H9 (cell line): ENCODE data around the gene SAG. TPM values are rescaled to one million over a fixed set of nuclear protein-coding genes. Genes with fewer than 3 reads are reported as not detected.

Experiments used
- DNase-seq: peaks from one replicate; pipeline ENCODE4 v3.0.0-alpha.2; 2017
- H2AFZ ChIP-seq: one replicate; pipeline ENCODE4 v1.6.1; 2013; ENCODE audit warnings: mild to moderate bottlenecking, low read length, control low read depth, moderate library complexity
- H2AK5ac ChIP-seq: 2 replicates; pipeline ENCODE4 v1.6.1; 2013; ENCODE audit warnings: low read length, control low read depth, mixed read lengths; ENCODE audit not compliant: insufficient read length
- H2BK120ac ChIP-seq: one replicate; pipeline ENCODE4 v1.6.1; 2013; ENCODE audit warnings: low read depth, mild to moderate bottlenecking, low read length, control low read depth, inconsistent platforms; ENCODE audit not compliant: poor library complexity, severe bottlenecking
- H2BK12ac ChIP-seq: 2 replicates; pipeline ENCODE4 v1.6.1; 2013; ENCODE audit warnings: low read length, control low read depth, mixed read lengths, low read depth; ENCODE audit not compliant: insufficient read length
- H2BK15ac ChIP-seq: 2 replicates; pipeline ENCODE4 v1.6.1; 2013; ENCODE audit warnings: low read depth, low read length, control low read depth
- H2BK20ac ChIP-seq: one replicate; pipeline ENCODE4 v1.6.1; 2013; ENCODE audit warnings: low read depth, mild to moderate bottlenecking, low read length, control low read depth, inconsistent platforms; ENCODE audit not compliant: poor library complexity, severe bottlenecking
- H2BK5ac ChIP-seq: 2 replicates; pipeline ENCODE4 v1.6.1; 2013; ENCODE audit warnings: low read length, control low read depth, mixed read lengths; ENCODE audit not compliant: insufficient read length
- H3K14ac ChIP-seq: 2 replicates; pipeline ENCODE4 v1.6.1; 2013; ENCODE audit warnings: low read length, control low read depth; ENCODE audit not compliant: insufficient read depth
- H3K18ac ChIP-seq: 2 replicates; pipeline ENCODE4 v1.6.1; 2013; ENCODE audit warnings: low read depth, mild to moderate bottlenecking, mixed read lengths, low read length, control low read depth; ENCODE audit not compliant: insufficient read length
- H3K23ac ChIP-seq: 2 replicates; pipeline ENCODE4 v1.6.1; 2013; ENCODE audit warnings: low read length, control low read depth, mixed read lengths, low read depth; ENCODE audit not compliant: insufficient read length
- H3K23me2 ChIP-seq: 2 replicates; pipeline ENCODE4 v1.6.1; 2013; ENCODE audit warnings: low read depth, mild to moderate bottlenecking, mixed read lengths, low read length, control low read depth; ENCODE audit not compliant: insufficient read length, poor library complexity, severe bottlenecking
- H3K27ac ChIP-seq: 2 replicates; pipeline ENCODE4 v1.5.1; 2013; ENCODE audit warnings: low read length, control low read depth, mixed read lengths, low read depth; ENCODE audit not compliant: insufficient read length
- H3K27me3 ChIP-seq: 2 replicates; pipeline ENCODE4 v1.6.1; 2013; ENCODE audit warnings: low read length, control low read depth, inconsistent platforms; ENCODE audit not compliant: insufficient read depth
- H3K4ac ChIP-seq: 2 replicates; pipeline ENCODE4 v1.6.1; 2013; ENCODE audit warnings: low read depth, mild to moderate bottlenecking, control low read depth, inconsistent platforms, low read length, moderate library complexity
- H3K4me1 ChIP-seq: 2 replicates; pipeline ENCODE4 v1.6.1; 2013; ENCODE audit warnings: low read length, control low read depth, inconsistent platforms; ENCODE audit not compliant: insufficient read depth
- H3K4me2 ChIP-seq: 2 replicates; pipeline ENCODE4 v1.6.1; 2013; ENCODE audit warnings: low read length, control low read depth, mixed read lengths; ENCODE audit not compliant: insufficient read length, insufficient read depth
- H3K56ac ChIP-seq: 2 replicates; pipeline ENCODE4 v1.6.1; 2013; ENCODE audit warnings: low read depth, mild to moderate bottlenecking, mixed read lengths, low read length, control low read depth; ENCODE audit not compliant: insufficient read length
- H3K79me1 ChIP-seq: 2 replicates; pipeline ENCODE4 v1.6.1; 2013; ENCODE audit warnings: low read depth, mild to moderate bottlenecking, moderate library complexity, low read length, control low read depth, inconsistent platforms; ENCODE audit not compliant: insufficient read depth, poor library complexity, severe bottlenecking
- H3K79me2 ChIP-seq: 2 replicates; pipeline ENCODE4 v1.6.1; 2013; ENCODE audit warnings: low read length, control low read depth, inconsistent platforms; ENCODE audit not compliant: insufficient read depth
- H3K9ac ChIP-seq: 2 replicates; pipeline ENCODE4 v1.6.1; 2013; ENCODE audit warnings: low read length, control low read depth, mixed read lengths; ENCODE audit not compliant: insufficient read length; ENCODE audit errors: extremely low read depth
- H3K9me3 ChIP-seq: one replicate; pipeline ENCODE4 v1.6.1; 2013; ENCODE audit warnings: low read depth, low read length, inconsistent platforms; ENCODE audit not compliant: control insufficient read depth
- H3T11ph ChIP-seq: one replicate; pipeline ENCODE4 v1.6.1; 2013; ENCODE audit warnings: mild to moderate bottlenecking, low read length, control low read depth, inconsistent platforms
- H4K20me1 ChIP-seq: one replicate; pipeline ENCODE4 v1.6.1; 2013; ENCODE audit not compliant: control insufficient read depth, insufficient read length, insufficient read depth
- H4K5ac ChIP-seq: 2 replicates; pipeline ENCODE4 v1.6.1; 2013; ENCODE audit warnings: low read depth, mild to moderate bottlenecking, mixed read lengths, low read length, control low read depth; ENCODE audit not compliant: insufficient read length
- H4K8ac ChIP-seq: replicated peaks from 2 replicates; pipeline ENCODE4 v1.6.1; 2013; ENCODE audit warnings: low read length, control low read depth, mixed read lengths, low read depth; ENCODE audit not compliant: insufficient read length
- H4K91ac ChIP-seq: 2 replicates; pipeline ENCODE4 v1.6.1; 2013; ENCODE audit warnings: low read depth, mild to moderate bottlenecking, moderate library complexity, mixed read lengths, low read length, control low read depth; ENCODE audit not compliant: insufficient read length
- H3K27ac Mint-ChIP-seq, 3 experiments: 2 replicates in 2 of 3; 3 replicates in 1 of 3; pipeline ENCODE4 v1.8.0; 2020 to 2021; ENCODE audit warnings: mixed read lengths in 3 of 3, mild to moderate bottlenecking in 1 of 3, moderate library complexity in 1 of 3
- H3K27me3 Mint-ChIP-seq: 2 replicates; pipeline ENCODE4 v1.8.0; 2021; ENCODE audit warnings: low read depth, mild to moderate bottlenecking, moderate library complexity, mixed read lengths
- H3K36me3 Mint-ChIP-seq, 3 experiments: 2 replicates in 2 of 3; 3 replicates in 1 of 3; pipeline ENCODE4 v1.8.0; 2020 to 2021; ENCODE audit warnings: low read depth in 3 of 3, mixed read lengths in 3 of 3; ENCODE audit not compliant: insufficient read depth in 1 of 3
- H3K4me1 Mint-ChIP-seq, 2 experiments: 2 replicates each; pipeline ENCODE4 v1.8.0; 2020; ENCODE audit warnings: mixed read lengths in 2 of 2
- H3K4me3 Mint-ChIP-seq, 2 experiments: 2 replicates in 1 of 2; 3 replicates in 1 of 2; pipeline ENCODE4 v1.8.0; 2020 to 2021; ENCODE audit warnings: mild to moderate bottlenecking in 2 of 2, mixed read lengths in 2 of 2, moderate library complexity in 1 of 2
- H3K9me3 Mint-ChIP-seq, 2 experiments: 2 replicates in 1 of 2; 3 replicates in 1 of 2; pipeline ENCODE4 v1.8.0; 2020; ENCODE audit warnings: mild to moderate bottlenecking in 2 of 2, mixed read lengths in 2 of 2, moderate library complexity in 1 of 2
- WGBS: extraction: QIAGEN DNeasy Blood & Tissue Kit; methylation state at CpG from one replicate; pipeline ENCODE4 v1.1.7; 2013; ENCODE audit warnings: missing lambda C conversion rate, low lambda C conversion rate, mixed read lengths; ENCODE audit not compliant: insufficient read length; ENCODE audit errors: extremely low coverage; 5-methylcytosine and 5-hydroxymethylcytosine counted together
- total RNA-seq: library from RNA; stranded (reverse); gene quantifications from 2 replicates; pipeline ENCODE4 v1.2.1, GENCODE V29; 2021
- TF ChIP-seq, protein P1 (sequence below): fragments of 200-600 bp; sonication (generic); conservative IDR thresholded peaks from 3 replicates; pipeline ENCODE4 v1.8.0; 2021; ENCODE audit warnings: antibody characterized with exemption, mild to moderate bottlenecking

Gene SAG
- total RNA-seq, 1 experiment from 2014 or later, result not detected

DNA sequence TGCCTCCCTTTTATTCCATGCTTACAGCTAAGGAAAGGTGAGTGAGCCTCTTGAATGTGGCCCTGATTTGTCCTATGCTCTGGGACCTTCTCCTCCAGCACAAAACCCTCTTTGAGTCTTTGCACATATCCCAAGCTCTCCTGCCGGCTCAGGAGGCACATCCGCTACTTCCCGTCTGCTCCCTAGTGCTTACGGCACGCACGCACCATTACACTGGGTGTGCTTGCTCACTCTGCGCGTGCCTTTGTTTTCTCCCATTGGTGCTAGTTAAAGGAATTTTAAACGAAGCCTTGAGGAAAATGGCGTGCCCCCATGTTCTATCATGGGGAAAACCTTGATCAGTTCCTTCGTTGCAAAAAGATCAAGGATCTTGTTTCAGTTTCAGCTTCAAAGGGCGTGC lies 38.8 kb downstream of the SAG start:
- no peak overlapping the region for H2BK120ac ChIP-seq
- no peak overlapping the region for H2BK12ac ChIP-seq
- no peak overlapping the region for H3K56ac ChIP-seq
- no peaks in the 10 kb centered on the region for H3K4me1 ChIP-seq
- no peak overlapping the region for H3K4me3 Mint-ChIP-seq
- H2BK20ac ChIP-seq, result no peak overlapping the region
- H2BK15ac ChIP-seq, result no peak overlapping the region
- H3K27ac Mint-ChIP-seq, result no peak overlapping the region
- no peak overlapping the region for H3T11ph ChIP-seq
- H3K79me2 ChIP-seq, result no peaks in the 10 kb centered on the region
- H3K9ac ChIP-seq, result no peak overlapping the region
- H4K91ac ChIP-seq, result no peak overlapping the region
- H3K23ac ChIP-seq, result no peak overlapping the region
- H4K8ac ChIP-seq, result no peak overlapping the region
- peaks cover 3% of the 10 kb centered on the region in 2 experiments; a peak in 3 of 5 replicates for H3K9me3 Mint-ChIP-seq
- no peak overlapping the region for H2AFZ ChIP-seq
- H3K4ac ChIP-seq, result no peak overlapping the region
- TF ChIP-seq, protein P1, sequence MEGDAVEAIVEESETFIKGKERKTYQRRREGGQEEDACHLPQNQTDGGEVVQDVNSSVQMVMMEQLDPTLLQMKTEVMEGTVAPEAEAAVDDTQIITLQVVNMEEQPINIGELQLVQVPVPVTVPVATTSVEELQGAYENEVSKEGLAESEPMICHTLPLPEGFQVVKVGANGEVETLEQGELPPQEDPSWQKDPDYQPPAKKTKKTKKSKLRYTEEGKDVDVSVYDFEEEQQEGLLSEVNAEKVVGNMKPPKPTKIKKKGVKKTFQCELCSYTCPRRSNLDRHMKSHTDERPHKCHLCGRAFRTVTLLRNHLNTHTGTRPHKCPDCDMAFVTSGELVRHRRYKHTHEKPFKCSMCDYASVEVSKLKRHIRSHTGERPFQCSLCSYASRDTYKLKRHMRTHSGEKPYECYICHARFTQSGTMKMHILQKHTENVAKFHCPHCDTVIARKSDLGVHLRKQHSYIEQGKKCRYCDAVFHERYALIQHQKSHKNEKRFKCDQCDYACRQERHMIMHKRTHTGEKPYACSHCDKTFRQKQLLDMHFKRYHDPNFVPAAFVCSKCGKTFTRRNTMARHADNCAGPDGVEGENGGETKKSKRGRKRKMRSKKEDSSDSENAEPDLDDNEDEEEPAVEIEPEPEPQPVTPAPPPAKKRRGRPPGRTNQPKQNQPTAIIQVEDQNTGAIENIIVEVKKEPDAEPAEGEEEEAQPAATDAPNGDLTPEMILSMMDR, result no peak
- H3K36me3 Mint-ChIP-seq, result peaks cover 0 to 3% (median 0%) of the 10 kb centered on the region in 3 experiments; a peak in 2 of 7 replicates
- no peak overlapping the region for H3K14ac ChIP-seq
- no peak overlapping the region for H3K27ac ChIP-seq
- no peak for DNase-seq
- no peak overlapping the region for H2BK5ac ChIP-seq
- H3K27me3 Mint-ChIP-seq, result peaks cover 57% of the 10 kb centered on the region
- no peaks in the 10 kb centered on the region for H3K27me3 ChIP-seq
- H4K20me1 ChIP-seq, result no peaks in the 10 kb centered on the region
- no peak overlapping the region for H3K4me2 ChIP-seq
- no CpG with 5 or more reads among the region's 12 CpGs for WGBS
- peaks cover 4 to 6% of the 10 kb centered on the region in 2 experiments; a peak in 1 of 4 replicates for H3K4me1 Mint-ChIP-seq
- no peaks in the 10 kb centered on the region for H3K23me2 ChIP-seq
- no peak overlapping the region for H2AK5ac ChIP-seq
- no peaks in the 10 kb centered on the region for H3K79me1 ChIP-seq
- H4K5ac ChIP-seq, result no peak overlapping the region
- no peaks in the 10 kb centered on the region for H3K9me3 ChIP-seq
- no peak overlapping the region for H3K18ac ChIP-seq
